HUES48 (cell line): Measurements from ENCODE around the gene PSMA3.

Source experiments
- H3K27ac ChIP-seq: one replicate; pipeline ENCODE4 v1.7.0; 2013; ENCODE audit warnings: low read depth, low read length, inconsistent platforms
- H3K27me3 ChIP-seq: 2 replicates; pipeline ENCODE4 v1.6.1; 2013; ENCODE audit warnings: mild to moderate bottlenecking, low read length; ENCODE audit not compliant: control insufficient read depth, insufficient read depth
- H3K36me3 ChIP-seq: 2 replicates; pipeline ENCODE4 v1.6.1; 2013; ENCODE audit warnings: low read length; ENCODE audit not compliant: control insufficient read depth, insufficient read depth
- H3K4me1 ChIP-seq: 2 replicates; pipeline ENCODE4 v1.6.1; 2013; ENCODE audit warnings: mild to moderate bottlenecking, low read length; ENCODE audit not compliant: control insufficient read depth, insufficient read depth
- H3K4me3 ChIP-seq: 2 replicates; pipeline ENCODE4 v1.5.1; 2013; ENCODE audit warnings: mild to moderate bottlenecking, low read depth, low read length
- H3K9ac ChIP-seq: 2 replicates; pipeline ENCODE4 v1.6.1; 2013; ENCODE audit warnings: mild to moderate bottlenecking, low read depth, low read length, moderate library complexity
- H3K9me3 ChIP-seq: 2 replicates; pipeline ENCODE4 v1.6.1; 2013; ENCODE audit warnings: low read length; ENCODE audit not compliant: control insufficient read depth, insufficient read depth

PSMA3 gene

GRCh38 chr14:58274881-58275280 lies 30.2 kb downstream of the PSMA3 start:
- Histone ChIP-seq H3K36me3 (peaks cover 76% of the 10 kb centered on the region), H3K4me3 (no peak overlapping the region), H3K4me1 (no peaks in the 10 kb centered on the region)

DNA sequence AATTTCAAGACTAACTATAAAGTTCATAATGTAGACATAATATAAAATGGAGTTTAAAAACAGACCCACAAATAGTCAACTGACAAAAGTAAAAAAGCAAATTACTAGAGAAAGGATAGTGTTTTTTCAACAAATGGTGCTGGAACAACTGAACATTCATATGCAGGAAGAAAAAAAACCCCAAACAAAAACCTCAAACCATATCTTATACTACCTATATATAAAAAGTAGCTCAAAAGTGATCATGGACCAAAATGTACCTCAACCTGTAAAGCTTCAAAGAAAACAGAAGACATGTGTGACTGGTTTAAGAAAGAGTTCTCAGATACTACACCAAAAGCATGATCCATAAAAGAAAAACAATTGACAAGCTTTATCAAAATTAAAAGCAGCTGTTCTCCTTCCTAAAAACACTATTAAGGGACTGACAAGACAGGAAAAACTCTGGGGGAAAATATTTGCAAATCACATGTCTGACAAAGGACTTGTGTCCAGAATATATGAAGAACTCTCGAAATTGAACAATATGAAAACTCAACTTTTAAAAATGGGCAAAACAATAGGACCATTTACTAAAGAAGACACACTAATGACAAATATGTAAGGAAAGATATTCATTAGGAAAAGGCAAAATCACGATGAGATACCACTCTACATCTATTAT lies 31.0 kb downstream of the PSMA3 start:
- no peak overlapping the region for H3K4me3 ChIP-seq
- H3K27ac ChIP-seq: no peak overlapping the region
- H3K27me3 ChIP-seq: no peaks in the 10 kb centered on the region
- H3K9me3 ChIP-seq: no peaks in the 10 kb centered on the region
- peaks cover 69% of the 10 kb centered on the region for H3K36me3 ChIP-seq
- no peaks in the 10 kb centered on the region for H3K4me1 ChIP-seq
- H3K9ac ChIP-seq: no peak overlapping the region

More at GRCh38 chr14:58274881-58275280, 30.2 kb downstream of the PSMA3 start:
- H3K9ac ChIP-seq: no peak overlapping the region
- H3K27me3 ChIP-seq: no peaks in the 10 kb centered on the region
- no peaks in the 10 kb centered on the region for H3K9me3 ChIP-seq
- no peak overlapping the region for H3K27ac ChIP-seq

DNA sequence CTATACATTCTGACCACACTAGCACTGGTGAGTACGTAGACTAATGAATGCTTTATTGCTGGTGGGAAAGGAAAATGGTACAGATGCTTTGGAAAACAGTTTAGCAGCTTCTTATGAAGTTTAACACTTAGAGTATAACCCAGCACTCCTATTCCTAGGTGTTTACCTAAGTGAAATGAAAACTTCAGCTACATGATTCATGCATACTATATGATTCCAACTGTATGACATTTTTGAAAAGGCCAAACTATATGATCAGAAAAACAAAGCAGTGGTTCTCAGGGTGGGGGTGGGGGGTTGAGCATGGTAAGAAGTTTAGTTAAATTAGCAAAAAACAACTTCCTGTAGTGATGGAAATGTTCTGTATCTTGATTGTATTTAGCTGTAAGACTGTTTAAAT lies 31.6 kb downstream of the PSMA3 start:
- Histone ChIP-seq H3K27ac (no peak overlapping the region), H3K4me1 (no peaks in the 10 kb centered on the region), H3K9ac (no peak overlapping the region), H3K9me3 (no peaks in the 10 kb centered on the region), H3K4me3 (no peak overlapping the region), H3K36me3 (peaks cover 66% of the 10 kb centered on the region), H3K27me3 (no peaks in the 10 kb centered on the region)

DNA sequence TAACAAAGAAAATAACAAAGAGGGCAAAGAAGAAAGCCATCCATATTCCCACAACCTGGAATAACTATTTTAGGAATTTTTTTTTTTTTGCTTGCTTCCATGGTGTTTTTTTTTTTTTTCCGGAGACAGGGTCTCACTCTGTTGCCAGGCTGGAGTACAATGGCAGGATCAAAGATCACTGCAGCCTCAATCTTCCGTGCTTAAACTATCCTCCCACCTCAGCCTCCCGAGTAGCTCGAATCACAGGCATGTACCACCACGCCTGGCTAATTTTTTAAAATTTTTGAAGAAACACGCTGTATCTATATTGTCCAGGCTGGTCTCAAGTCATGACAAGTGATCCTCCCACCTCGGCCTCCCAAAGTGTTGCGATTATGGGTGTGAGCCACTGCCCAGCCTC lies 33.5 kb downstream of the PSMA3 start:
- no peaks in the 10 kb centered on the region for H3K4me1 ChIP-seq

GRCh38 chr14:58280954-58281787 lies 36.5 kb downstream of the PSMA3 start:
- no peak overlapping the region for H3K27ac ChIP-seq
- no peak overlapping the region for H3K9ac ChIP-seq
- H3K4me3 ChIP-seq: no peak overlapping the region
- H3K36me3 ChIP-seq: peaks cover 73% of the 10 kb centered on the region
- H3K9me3 ChIP-seq: no peaks in the 10 kb centered on the region
- H3K27me3 ChIP-seq: no peaks in the 10 kb centered on the region
- no peaks in the 10 kb centered on the region for H3K4me1 ChIP-seq

More for the DNA sequence above, 33.5 kb downstream of the PSMA3 start:
- H3K9me3 ChIP-seq: no peaks in the 10 kb centered on the region
- H3K27me3 ChIP-seq: no peaks in the 10 kb centered on the region
- H3K4me3 ChIP-seq: no peak overlapping the region
- H3K27ac ChIP-seq: no peak overlapping the region
- peaks cover 61% of the 10 kb centered on the region for H3K36me3 ChIP-seq
- no peak overlapping the region for H3K9ac ChIP-seq

DNA sequence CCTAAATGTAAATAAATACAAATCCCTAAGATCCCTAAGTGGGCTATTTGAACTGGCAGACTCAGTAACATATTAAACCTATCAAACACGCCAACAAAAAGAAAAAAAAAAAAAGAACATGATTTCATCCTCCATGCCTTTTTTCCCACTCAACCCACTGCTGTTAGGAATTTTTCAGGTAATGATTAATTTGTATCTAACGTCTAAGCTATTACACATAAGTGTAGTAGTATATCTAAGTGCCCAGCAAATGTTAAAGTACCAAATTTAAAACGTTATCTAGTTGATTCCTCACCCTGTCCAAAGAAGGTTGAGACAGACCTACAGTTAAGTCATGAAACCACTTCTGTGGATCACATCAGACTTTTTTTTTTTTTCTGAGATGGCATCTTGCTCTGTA lies 37.3 kb downstream of the PSMA3 start:
- H3K27me3 ChIP-seq: no peaks in the 10 kb centered on the region
- H3K36me3 ChIP-seq: peaks cover 79% of the 10 kb centered on the region
- H3K4me3 ChIP-seq: no peak overlapping the region
- H3K9me3 ChIP-seq: no peaks in the 10 kb centered on the region
- H3K9ac ChIP-seq: no peak overlapping the region
- no peak overlapping the region for H3K27ac ChIP-seq
- no peaks in the 10 kb centered on the region for H3K4me1 ChIP-seq

DNA sequence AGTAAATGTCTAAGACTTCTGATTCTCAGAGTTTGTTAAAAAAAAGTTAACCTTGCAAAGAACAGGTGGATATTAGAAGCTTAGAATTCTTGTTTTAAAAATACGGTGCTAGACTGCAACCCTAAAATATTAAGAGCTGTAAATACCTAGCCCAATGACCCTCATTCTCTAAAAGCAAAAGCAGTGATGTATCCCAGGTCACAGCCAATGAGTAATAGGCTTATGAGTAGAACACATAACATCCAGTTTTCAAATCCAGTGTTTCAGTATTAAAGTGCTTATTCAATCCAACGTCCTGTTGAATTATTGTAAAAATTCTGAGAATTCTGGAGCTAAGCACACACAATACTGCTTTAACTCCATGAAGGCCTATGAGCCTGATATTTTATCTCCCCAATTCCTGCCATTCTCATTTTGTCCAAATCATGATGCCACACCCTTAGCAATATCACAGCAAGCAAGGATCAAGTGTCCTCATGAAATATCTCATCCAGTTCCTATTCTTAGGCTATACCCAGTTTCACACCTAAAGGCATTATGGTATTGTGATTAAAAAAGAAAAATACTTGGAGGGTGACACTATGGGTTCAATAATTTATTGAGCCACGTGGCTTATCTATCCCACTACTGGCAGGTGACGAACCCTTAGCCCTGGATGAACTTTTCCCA lies 38.4 kb downstream of the PSMA3 start:
- Histone ChIP-seq H3K4me3 (no peak overlapping the region), H3K9ac (no peak overlapping the region), H3K27ac (no peak overlapping the region), H3K9me3 (no peaks in the 10 kb centered on the region), H3K27me3 (no peaks in the 10 kb centered on the region), H3K36me3 (peaks cover 84% of the 10 kb centered on the region), H3K4me1 (no peaks in the 10 kb centered on the region)

GRCh38 chr14:58283730-58284129 lies 39.1 kb downstream of the PSMA3 start:
- no peaks in the 10 kb centered on the region for H3K27me3 ChIP-seq
- no peak overlapping the region for H3K9ac ChIP-seq
- H3K27ac ChIP-seq: no peak overlapping the region
- H3K36me3 ChIP-seq: peaks cover 84% of the 10 kb centered on the region
- H3K4me3 ChIP-seq: no peak overlapping the region
- H3K4me1 ChIP-seq: no peaks in the 10 kb centered on the region
- H3K9me3 ChIP-seq: no peaks in the 10 kb centered on the region

- Histone ChIP-seq H3K9ac (no peak overlapping the region), H3K4me3 (no peak overlapping the region), H3K36me3 (peaks cover 85% of the 10 kb centered on the region), H3K27ac (no peak overlapping the region), H3K4me1 (no peaks in the 10 kb centered on the region), H3K9me3 (no peaks in the 10 kb centered on the region), H3K27me3 (no peaks in the 10 kb centered on the region)
Measured at GRCh38 chr14:58285132-58285531, 40.5 kb downstream of the PSMA3 start.

DNA sequence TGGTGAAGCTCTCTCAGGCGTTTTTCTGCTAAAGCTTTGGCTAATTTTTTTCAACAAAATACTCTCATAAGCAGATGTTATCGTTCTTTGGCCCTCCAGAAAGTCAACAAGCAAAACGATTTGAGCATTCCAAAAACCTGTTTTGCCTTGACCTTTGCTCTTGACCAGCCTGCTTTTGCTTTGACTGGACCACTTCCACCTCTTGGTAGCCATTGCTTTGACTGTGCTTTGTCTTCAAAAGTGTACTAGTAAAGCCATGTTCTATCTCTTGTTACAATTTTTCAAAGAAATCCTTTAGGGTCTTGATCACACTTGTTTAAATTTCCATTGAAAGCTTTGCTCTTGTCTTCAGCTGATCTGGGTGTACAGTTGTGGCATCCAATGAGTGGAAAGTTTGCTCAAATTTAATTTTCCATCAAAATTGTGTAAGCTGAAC lies 43.0 kb downstream of the PSMA3 start:
- H3K9ac ChIP-seq: no peak overlapping the region
- peaks cover 99% of the 10 kb centered on the region for H3K36me3 ChIP-seq
- no peak overlapping the region for H3K27ac ChIP-seq
- no peak overlapping the region for H3K4me3 ChIP-seq
- H3K4me1 ChIP-seq: no peaks in the 10 kb centered on the region
- H3K27me3 ChIP-seq: no peaks in the 10 kb centered on the region
- no peaks in the 10 kb centered on the region for H3K9me3 ChIP-seq
